ENCODE data around the gene PERM1. TPM values are rescaled to one million over a fixed set of nuclear protein-coding genes. Genes with fewer than 3 reads are reported as not detected.

Gene PERM1
- total and polyA plus RNA-seq, 2 of the 8 experiments (the other 6 are each of a cell fraction or from before 2014, with no cell fraction given), result not detected

DNA sequence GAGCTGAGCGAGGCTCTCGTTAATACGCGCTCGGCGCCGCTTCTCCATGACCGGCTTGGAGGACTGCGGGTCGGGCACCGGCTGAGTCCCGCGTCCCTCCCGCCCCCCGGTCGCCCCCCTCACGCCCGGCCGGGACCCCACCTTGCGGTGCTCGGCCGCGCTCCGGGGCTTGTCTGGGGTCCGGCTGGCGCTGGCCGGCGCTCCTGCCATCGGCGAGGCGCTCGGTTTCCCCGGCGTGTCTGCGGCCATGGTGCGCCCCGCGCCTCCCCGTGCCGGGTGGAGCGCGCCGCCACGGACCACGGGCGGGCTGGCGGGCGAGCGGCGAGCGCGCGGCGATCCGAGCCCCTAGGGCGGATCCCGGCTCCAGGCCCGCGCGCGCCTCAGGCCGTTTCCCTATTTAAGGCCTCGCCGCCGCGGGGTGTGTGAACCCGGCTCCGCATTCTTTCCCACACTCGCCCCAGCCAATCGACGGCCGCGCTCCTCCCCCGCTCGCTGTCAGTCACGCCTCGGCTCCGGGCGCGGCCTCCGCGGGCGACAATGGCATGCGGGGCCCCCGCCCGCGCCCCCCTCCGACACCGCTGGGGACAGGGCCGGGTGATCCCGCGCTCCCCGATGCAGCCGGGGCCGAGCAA is 17.9 kb upstream of the PERM1 start, which contains the start of gene HES4:
HES4 (minus strand) TSS at position 373 of the 632 bp plus-strand sequence; CDS start at position 249, 124 bp downstream.
- FAIRE-seq (no peak), DNase-seq (ENCODE audit: low read depth in 1 of 2, low spot score in 2 of 2) (peak in 1 of 2 experiments; percentile 93)
- TF ChIP-seq FOSL1 (IDR thresholded peaks at IDR 0.05; ENCODE audit: insufficient read depth, low read depth, low read length), result no peak

More for the DNA sequence above, 17.9 kb upstream of the PERM1 start, which contains the start of gene HES4:
- Histone ChIP-seq H3K4me2 (ENCODE audit: insufficient read depth in 1 of 2, low read depth in 2 of 2, low read length in 2 of 2) (peak within 1 kb of the TSS; percentile 56 to 71), H3K18ac (ENCODE audit: extremely low read depth, low read length) (peak within 1 kb of the TSS; percentile 60), H3K4me3 (ENCODE audit: extremely low read depth in 1 of 4, insufficient read depth in 2 of 4, low read depth in 3 of 4, low read length in 4 of 4) (peak within 1 kb of the TSS; percentile 34 to 77 (median 48)), H3K4me1 (replicated peaks in 1 of 4; ENCODE audit: control insufficient read depth in 3 of 4, insufficient read depth in 4 of 4, low read length in 3 of 4) (peaks cover 0 to 31% (median 15%) of the 10 kb centered on the region in 4 experiments; a peak in 6 of 7 replicates), H3K23me2 (ENCODE audit: low read depth, low read length) (peaks cover 13% of the 10 kb centered on the region; the same call in 1 of the 2 replicates), H4K8ac (ENCODE audit: extremely low read depth, insufficient read depth, low read length) (peak within 1 kb of the TSS; percentile 95), H4K5ac (ENCODE audit: insufficient read length, low read depth, low read length) (peak within 1 kb of the TSS; percentile 78), H3K9me3 (ENCODE audit: insufficient read depth in 2 of 2, low read depth in 1 of 2, low read length in 1 of 2) (no peaks in the 10 kb centered on the region; a peak in 1 of 4 replicates), H2AFZ (ENCODE audit: low read length) (no peak within 1 kb of the TSS), H3K36me3 (ENCODE audit: control insufficient read depth in 2 of 4, insufficient read depth in 4 of 4, low read length in 3 of 4) (peaks cover 0 to 18% (median 0%) of the 10 kb centered on the region in 4 experiments; a peak in 1 of 8 replicates), H3K23ac (ENCODE audit: insufficient read length) (no peak within 1 kb of the TSS), H3K79me1 (ENCODE audit: low read depth, low read length) (no peaks in the 10 kb centered on the region), H3K14ac (ENCODE audit: insufficient read length) (no peak within 1 kb of the TSS), H2AK5ac (ENCODE audit: low read depth, low read length) (no peak within 1 kb of the TSS; the same call in 1 of the 2 replicates), H2BK5ac (ENCODE audit: low read depth, low read length) (peak within 1 kb of the TSS; percentile 52), H2BK20ac (ENCODE audit: low read length) (0 out of 2 replicates have a peak within 1 kb of the TSS, but pooled peaks have one; percentile 80), H3K4ac (replicated peaks; ENCODE audit: insufficient read length, low read depth, low read length) (no peak within 1 kb of the TSS), H3K27ac (ENCODE audit: low read depth, low read length) (no peak within 1 kb of the TSS), H3K79me2 (ENCODE audit: control insufficient read depth in 1 of 2, insufficient read depth in 2 of 2, low read length in 2 of 2) (no peaks in the 10 kb centered on the region), H3K56ac (replicated peaks; ENCODE audit: insufficient read length, low read depth, low read length) (no peak within 1 kb of the TSS), H2BK15ac (ENCODE audit: low read length) (peak within 1 kb of the TSS; percentile 16; the same call in 1 of the 2 replicates), H3K27me3 (replicated peaks in 1 of 4; ENCODE audit: control insufficient read depth in 3 of 4, extremely low read depth in 1 of 4, insufficient read depth in 3 of 4, low read length in 3 of 4) (peaks cover 47 to 89% (median 73%) of the 10 kb centered on the region in 4 experiments), H3K9ac (replicated peaks in 1 of 4; ENCODE audit: extremely low read depth in 1 of 4, low read depth in 3 of 4, low read length in 3 of 4) (peak within 1 kb of the TSS in 2 of 4 experiments; percentile 47 to 67; a peak in 2 of 7 replicates), H4K91ac (replicated peaks; ENCODE audit: insufficient read length, low read length) (peak within 1 kb of the TSS; percentile 65), H4K20me1 (replicated peaks in 1 of 2; ENCODE audit: control insufficient read depth in 1 of 2, insufficient read depth in 2 of 2, low read length in 2 of 2) (peaks cover 0 to 8% of the 10 kb centered on the region in 2 experiments), H2BK120ac (replicated peaks; ENCODE audit: low read depth, low read length) (peak within 1 kb of the TSS; percentile 43), H2BK12ac (ENCODE audit: low read depth, low read length) (peak within 1 kb of the TSS; percentile 92)
- ChIA-PET CTCF (ENCODE audit: partially characterized antibody) (interaction anchor here (0.7 to 4.7 kb wide), 4 partner anchors 10 to 24 kb away, joined by 3 to 60 read pairs (median 22); partner anchors contain the start of genes ISG15 and PERM1), POLR2A (ENCODE audit: partially characterized antibody) (interaction anchor here (1.0 to 2.2 kb wide), 8 partner anchors 14 to 34 kb away, joined by 4 to 6 read pairs (median 4); no protein-coding TSS in a partner anchor)
- 1% methylated on average over 40 of the region's 95 CpGs; no CpG with 5 or more reads in 1 of the 2 experiments for WGBS, 2 experiments (ENCODE audit: extremely low coverage in 1 of 2, insufficient coverage in 1 of 2, insufficient read length in 1 of 2, insufficient replicate concordance in 2 of 2, low coverage in 1 of 2, low lambda C conversion rate in 2 of 2, missing lambda C conversion rate in 1 of 2)
